SK-N-SH (cell line): ENCODE data around the gene SRPK1.

Experiments used
- TAF1 ChIP-seq: IDR thresholded peaks from 2 replicates; pipeline ENCODE4 v1.6.1; 2012; ENCODE audit warnings: low read depth, mild to moderate bottlenecking, low read length, moderate library complexity, borderline replicate concordance
- TF ChIP-seq, protein P1 (sequence below): fragments of 200-600 bp; sonication (generic); IDR thresholded peaks from 2 replicates; pipeline ENCODE4 v1.6.1; 2017; ENCODE audit warnings: antibody characterized with exemption, mild to moderate bottlenecking, moderate library complexity

GRCh38 chr6:35879151-35879550 lies 41.7 kb downstream of the SRPK1 start:
- TF ChIP-seq, protein P1, sequence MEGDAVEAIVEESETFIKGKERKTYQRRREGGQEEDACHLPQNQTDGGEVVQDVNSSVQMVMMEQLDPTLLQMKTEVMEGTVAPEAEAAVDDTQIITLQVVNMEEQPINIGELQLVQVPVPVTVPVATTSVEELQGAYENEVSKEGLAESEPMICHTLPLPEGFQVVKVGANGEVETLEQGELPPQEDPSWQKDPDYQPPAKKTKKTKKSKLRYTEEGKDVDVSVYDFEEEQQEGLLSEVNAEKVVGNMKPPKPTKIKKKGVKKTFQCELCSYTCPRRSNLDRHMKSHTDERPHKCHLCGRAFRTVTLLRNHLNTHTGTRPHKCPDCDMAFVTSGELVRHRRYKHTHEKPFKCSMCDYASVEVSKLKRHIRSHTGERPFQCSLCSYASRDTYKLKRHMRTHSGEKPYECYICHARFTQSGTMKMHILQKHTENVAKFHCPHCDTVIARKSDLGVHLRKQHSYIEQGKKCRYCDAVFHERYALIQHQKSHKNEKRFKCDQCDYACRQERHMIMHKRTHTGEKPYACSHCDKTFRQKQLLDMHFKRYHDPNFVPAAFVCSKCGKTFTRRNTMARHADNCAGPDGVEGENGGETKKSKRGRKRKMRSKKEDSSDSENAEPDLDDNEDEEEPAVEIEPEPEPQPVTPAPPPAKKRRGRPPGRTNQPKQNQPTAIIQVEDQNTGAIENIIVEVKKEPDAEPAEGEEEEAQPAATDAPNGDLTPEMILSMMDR = no peak
- no peak for TF ChIP-seq TAF1
